Measurements from ENCODE around the gene PREX1.

The PREX1 gene

GRCh38 chr20:48864738-48865318 lies 37.0 kb upstream of the PREX1 start:
- no peak overlapping the region for H3K4me3 ChIP-seq (ENCODE audit: low read length)
- TF ChIP-seq CTCF (conservative IDR thresholded peaks at IDR 0.05; ENCODE audit: low read length), result no peak
- no peak for DNase-seq (ENCODE audit: low read depth)

GRCh38 chr20:48864254-48864653 lies 36.5 kb upstream of the PREX1 start:
- no peak overlapping the region for H3K4me3 ChIP-seq (ENCODE audit: low read length)
- no peak for DNase-seq (ENCODE audit: low read depth)
- no peak for TF ChIP-seq CTCF (conservative IDR thresholded peaks at IDR 0.05; ENCODE audit: low read length)

- TF ChIP-seq CTCF (conservative IDR thresholded peaks at IDR 0.05; ENCODE audit: low read length), result no peak
- H3K4me3 ChIP-seq (ENCODE audit: low read length), result no peak overlapping the region
- no peak for DNase-seq (ENCODE audit: low read depth)
Measured at GRCh38 chr20:48862279-48862678, 34.5 kb upstream of the PREX1 start.

GRCh38 chr20:48861444-48861843 lies 33.6 kb upstream of the PREX1 start:
- DNase-seq (ENCODE audit: low read depth), result no peak
- H3K4me3 ChIP-seq (ENCODE audit: low read length), result no peak overlapping the region
- no peak for TF ChIP-seq CTCF (conservative IDR thresholded peaks at IDR 0.05; ENCODE audit: low read length)

GRCh38 chr20:48858075-48858790 lies 30.4 kb upstream of the PREX1 start:
- DNase-seq (ENCODE audit: low read depth), result no peak
- no peak overlapping the region for H3K4me3 ChIP-seq (ENCODE audit: low read length)
- TF ChIP-seq CTCF (conservative IDR thresholded peaks at IDR 0.05; ENCODE audit: low read length), result no peak

- DNase-seq (ENCODE audit: low read depth), result no peak
- TF ChIP-seq CTCF (conservative IDR thresholded peaks at IDR 0.05; ENCODE audit: low read length), result no peak
- H3K4me3 ChIP-seq (ENCODE audit: low read length), result no peak overlapping the region
Measured at GRCh38 chr20:48856130-48856529, 28.3 kb upstream of the PREX1 start.

GRCh38 chr20:48855046-48855445 lies 27.2 kb upstream of the PREX1 start:
- TF ChIP-seq CTCF (conservative IDR thresholded peaks at IDR 0.05; ENCODE audit: low read length), result no peak
- no peak for DNase-seq (ENCODE audit: low read depth)
- no peak overlapping the region for H3K4me3 ChIP-seq (ENCODE audit: low read length)

Measured in AG10803 (cell line).